A549 (cell line): ENCODE measurements around the gene SLIT3. TPM values are rescaled to one million over a fixed set of nuclear protein-coding genes. Genes with fewer than 3 reads are reported as not detected.

ENCODE experiments used
- ATAC-seq, 2 experiments: fragments of 200-7000 bp in 1 of 2; fragments of >200 bp in 1 of 2; cut with Nextera tagmentation in 1 of 2; cut with Tn5 transposase in 1 of 2; 3 replicates each; pipeline versions ENCODE4 v1.8.0 to v1.9.1; 2018 to 2020; ENCODE audit warnings: mild to moderate bottlenecking in 1 of 2, moderate library complexity in 1 of 2
- CTCF ChIA-PET: fragments of 300-600 bp; sonication (Branson Sonifier 250); formaldehyde crosslinking; extraction: SDS; loops from one replicate; lab custom pipeline; 2021; ENCODE audit warnings: antibody characterized with exemption, inconsistent platforms; lab: Yijun Ruan, JAX
- POLR2A ChIA-PET: fragments of 350-600 bp; formaldehyde crosslinking; extraction: SDS; loops from one replicate; lab custom pipeline; 2021; ENCODE audit warnings: antibody characterized with exemption, inconsistent platforms; lab: Yijun Ruan, JAX
- DNase-seq, 2 experiments: peaks; one replicate each; pipeline versions ENCODE4 v3.0.0 to v3.0.0-alpha.2; 2011 to 2016; ENCODE audit warnings: low read depth in 1 of 2, low spot score in 1 of 2
- FAIRE-seq: peaks from 2 replicates; lab custom pipeline; 2011; peaks lifted over from hg19 to GRCh38; lab: Jason Lieb, UNC
- H3K27ac ChIP-seq, 2 experiments: fragments of >200 bp; sonication (Bioruptor Twin); formaldehyde crosslinking; 3 replicates each; pipeline ENCODE4 v1.5.1; 2016 to 2017
- H3K4me1 ChIP-seq: fragments of >200 bp; sonication (Bioruptor Twin); formaldehyde crosslinking; 3 replicates; pipeline ENCODE4 v1.6.1; 2016
- H3K4me2 ChIP-seq: fragments of >200 bp; sonication (Bioruptor Twin); formaldehyde crosslinking; 3 replicates; pipeline ENCODE4 v1.6.1; 2016
- H3K4me3 ChIP-seq: fragments of >200 bp; sonication (Bioruptor Twin); formaldehyde crosslinking; 3 replicates; pipeline ENCODE4 v1.5.1; 2016
- H3K9me3 ChIP-seq: fragments of >200 bp; sonication (Bioruptor Twin); formaldehyde crosslinking; 3 replicates; pipeline ENCODE4 v1.6.1; 2016
- CBX2 ChIP-seq: fragments of 200-600 bp; sonication (generic); IDR thresholded peaks from 2 replicates; pipeline ENCODE4 v1.6.1; 2016; ENCODE audit warnings: low read depth, mild to moderate bottlenecking, borderline replicate concordance
- CBX8 ChIP-seq: fragments of 200-600 bp; sonication (generic); IDR thresholded peaks from 2 replicates; pipeline ENCODE4 v1.6.1; 2016
- CHD2 ChIP-seq: fragments of 150-350 bp; IDR thresholded peaks from 2 replicates; pipeline ENCODE4 v1.6.1; 2014; ENCODE audit warnings: low read length; ENCODE audit not compliant: partially characterized antibody
- EHMT2 ChIP-seq: fragments of 200-600 bp; sonication (generic); IDR thresholded peaks from 2 replicates; pipeline ENCODE4 v1.6.1; 2016; ENCODE audit warnings: antibody characterized with exemption, low read depth, mild to moderate bottlenecking, moderate library complexity
- FOSL2 ChIP-seq, 2 experiments: fragments of 450-650 bp in 1 of 2; fragments of >200 bp in 1 of 2; sonication (Bioruptor Twin) in 1 of 2; formaldehyde crosslinking; IDR thresholded peaks; 2 replicates each; pipeline versions ENCODE4 v1.5.0 to v1.6.1; 2016 to 2020; ENCODE audit warnings: mild to moderate bottlenecking in 1 of 2, moderate library complexity in 1 of 2
- GATA3 ChIP-seq: IDR thresholded peaks from 2 replicates; pipeline ENCODE4 v1.6.1; 2012; ENCODE audit warnings: borderline replicate concordance
- HDAC2 ChIP-seq: fragments of 200-600 bp; sonication (generic); IDR thresholded peaks from 2 replicates; pipeline ENCODE4 v1.6.1; 2016
- HOXB13 ChIP-seq: fragments of 250-450 bp; sonication (Bioruptor Pico); IDR thresholded peaks from 2 replicates; pipeline ENCODE4 v1.5.0; 2020; ENCODE audit warnings: low read depth, mild to moderate bottlenecking, moderate library complexity
- HOXB5 ChIP-seq: fragments of 250-450 bp; sonication (Bioruptor Pico); IDR thresholded peaks from 2 replicates; pipeline ENCODE4 v1.5.0; 2020; ENCODE audit warnings: mild to moderate bottlenecking, moderate library complexity
- KDM1A ChIP-seq: fragments of 200-600 bp; sonication (generic); IDR thresholded peaks from 2 replicates; pipeline ENCODE4 v1.6.1; 2016; ENCODE audit warnings: low read depth, mild to moderate bottlenecking
- MAFK ChIP-seq: fragments of 450-650 bp; IDR thresholded peaks from 2 replicates; pipeline ENCODE4 v1.6.1; 2014; ENCODE audit not compliant: partially characterized antibody
- MYC ChIP-seq: IDR thresholded peaks from 2 replicates; pipeline ENCODE4 v1.6.1; 2012; ENCODE audit warnings: mild to moderate bottlenecking, inconsistent platforms, low read length, improper control_type of control experiment, borderline replicate concordance
- NPAS2 ChIP-seq: fragments of 250-450 bp; sonication (Bioruptor Pico); IDR thresholded peaks from 2 replicates; pipeline ENCODE4 v1.8.0; 2022; ENCODE audit warnings: mild to moderate bottlenecking, moderate library complexity, borderline replicate concordance
- POLR2A ChIP-seq: IDR thresholded peaks from 2 replicates; pipeline ENCODE4 v1.6.1; 2012; ENCODE audit warnings: mild to moderate bottlenecking, low read length
- POLR2AphosphoS2 ChIP-seq: conservative IDR thresholded peaks from 2 replicates; pipeline ENCODE4 v1.6.1; 2012; ENCODE audit warnings: low read length, improper control_type of control experiment, inconsistent platforms
- RAD21 ChIP-seq, 2 experiments: fragments of >200 bp in 1 of 2; sonication (Bioruptor Twin) in 1 of 2; formaldehyde crosslinking in 1 of 2; IDR thresholded peaks in 1 of 2; conservative IDR thresholded peaks in 1 of 2; 2 replicates in 1 of 2; 3 replicates in 1 of 2; pipeline ENCODE4 v1.6.1; 2012 to 2018; ENCODE audit warnings: inconsistent platforms in 1 of 2
- RCOR1 ChIP-seq: fragments of 150-350 bp; IDR thresholded peaks from 2 replicates; pipeline ENCODE4 v1.6.1; 2014; ENCODE audit warnings: antibody characterized with exemption, low read length, low read depth
- RFX5 ChIP-seq: fragments of 450-650 bp; IDR thresholded peaks from 2 replicates; pipeline ENCODE4 v1.7.1; 2014; ENCODE audit warnings: antibody characterized with exemption, mild to moderate bottlenecking, moderate library complexity
- SREBF2 ChIP-seq: fragments of 450-650 bp; IDR thresholded peaks from 2 replicates; pipeline ENCODE4 v1.6.1; 2014; ENCODE audit warnings: mild to moderate bottlenecking, moderate library complexity
- TP53 ChIP-seq: fragments of 250-450 bp; sonication (Bioruptor Pico); IDR thresholded peaks from 2 replicates; pipeline ENCODE4 v1.5.0; 2021; ENCODE audit warnings: mild to moderate bottlenecking, moderate library complexity
- ZNF302 ChIP-seq: fragments of 250-450 bp; sonication (Bioruptor Pico); IDR thresholded peaks from 2 replicates; pipeline ENCODE4 v1.9.0; 2021; ENCODE audit warnings: inconsistent platforms, mild to moderate bottlenecking, moderate library complexity
- WGBS: methylation state at CpG from one replicate; pipeline ENCODE4 v1.1.6; 2017; ENCODE audit errors: missing lambda C conversion rate; 5-methylcytosine and 5-hydroxymethylcytosine counted together
- polyA plus RNA-seq, 4 experiments: library from polyadenylated mRNA; depleted of rRNA in 3 of 4; stranded (reverse); fragments of >200 nt; fragmentation: RNase III in 1 of 4; extraction: RNeasy Plus Mini Kit Qiagen cat#74134 plus additional on column Dnase treatment in 1 of 4; gene quantifications; 2 replicates in 3 of 4; 3 replicates in 1 of 4; pipeline ENCODE4 v1.2.3, GENCODE V29; 2011 to 2017
- TF ChIP-seq, protein P1 (sequence below): fragments of 250-450 bp; sonication (Bioruptor Pico); IDR thresholded peaks from 2 replicates; pipeline ENCODE4 v1.5.0; 2021; ENCODE audit warnings: mild to moderate bottlenecking, moderate library complexity, borderline replicate concordance
- TF ChIP-seq, protein P2 (sequence below): fragments of 450-650 bp; IDR thresholded peaks from 2 replicates; pipeline ENCODE4 v1.6.1; 2014; ENCODE audit warnings: antibody characterized with exemption
- TF ChIP-seq, protein P3 (sequence below): fragments of >200 bp; sonication (Bioruptor Twin); formaldehyde crosslinking; IDR thresholded peaks from 2 replicates; pipeline ENCODE4 v1.6.1; 2016
- TF ChIP-seq, protein P4 (sequence below): fragments of 150-350 bp; IDR thresholded peaks from 2 replicates; pipeline ENCODE4 v1.6.1; 2014; ENCODE audit warnings: low read depth, mild to moderate bottlenecking, low read length
- TF ChIP-seq, protein P5 (sequence below): IDR thresholded peaks from 2 replicates; pipeline ENCODE4 v1.6.1; 2012
- TF ChIP-seq, protein P6 (sequence below): IDR thresholded peaks from 2 replicates; pipeline ENCODE4 v1.6.1; 2012

SLIT3 gene
- polyA plus RNA-seq, 2 of the 4 experiments (the other 2 are of a cell fraction): 12.7 to 22.9 TPM

DNA sequence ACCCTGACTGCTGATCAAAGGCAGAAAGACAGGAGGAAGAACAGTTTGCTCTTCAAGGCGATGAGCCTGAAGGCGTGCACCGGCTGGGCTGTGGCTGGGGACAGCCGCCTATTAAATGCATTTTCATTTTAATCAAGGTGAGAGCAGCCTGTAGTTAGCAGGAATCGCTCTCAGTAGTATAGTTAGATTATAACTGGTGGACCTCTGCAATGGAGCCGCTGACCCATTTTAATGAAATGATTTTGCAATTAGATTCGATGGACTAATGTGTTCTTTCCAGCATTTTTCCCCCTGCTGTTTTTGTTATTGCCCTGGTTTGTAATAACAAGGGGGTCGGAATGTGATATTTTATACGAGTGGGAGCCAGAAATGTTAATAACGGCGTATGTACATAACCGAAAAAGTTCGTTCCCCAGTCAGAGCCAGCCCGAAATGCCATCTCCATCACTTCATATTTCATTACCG lies 535.8 kb downstream of the SLIT3 start:
- Histone ChIP-seq H3K27ac (no peak overlapping the region), H3K4me1 (no peaks in the 10 kb centered on the region), H3K4me3 (no peak overlapping the region), H3K9me3 (peaks cover 10% of the 10 kb centered on the region; the same call in 2 of the 3 replicates), H3K4me2 (no peak overlapping the region)
- 94% methylated on average over 15 of the region's 15 CpGs for WGBS
- ChIA-PET CTCF (interaction anchor here (0.6 kb wide), 1 partner anchor 812 kb away, joined by 3 read pairs; no protein-coding TSS in a partner anchor), POLR2A (no interaction called here)
- TF ChIP-seq EHMT2 (no peak), POLR2AphosphoS2 (no peak), GATA3 (no peak), RFX5 (no peak), FOSL2 (IDR thresholded peaks at IDR 0.05) (no peak), FOSL2 (CRISPR knock-in tag; IDR thresholded peaks at IDR 0.05) (no peak), POLR2A (no peak), CBX2 (no peak), CBX8 (no peak), RCOR1 (no peak), HDAC2 (no peak), CHD2 (no peak), KDM1A (no peak), MAFK (no peak)
- TF ChIP-seq, protein P1, sequence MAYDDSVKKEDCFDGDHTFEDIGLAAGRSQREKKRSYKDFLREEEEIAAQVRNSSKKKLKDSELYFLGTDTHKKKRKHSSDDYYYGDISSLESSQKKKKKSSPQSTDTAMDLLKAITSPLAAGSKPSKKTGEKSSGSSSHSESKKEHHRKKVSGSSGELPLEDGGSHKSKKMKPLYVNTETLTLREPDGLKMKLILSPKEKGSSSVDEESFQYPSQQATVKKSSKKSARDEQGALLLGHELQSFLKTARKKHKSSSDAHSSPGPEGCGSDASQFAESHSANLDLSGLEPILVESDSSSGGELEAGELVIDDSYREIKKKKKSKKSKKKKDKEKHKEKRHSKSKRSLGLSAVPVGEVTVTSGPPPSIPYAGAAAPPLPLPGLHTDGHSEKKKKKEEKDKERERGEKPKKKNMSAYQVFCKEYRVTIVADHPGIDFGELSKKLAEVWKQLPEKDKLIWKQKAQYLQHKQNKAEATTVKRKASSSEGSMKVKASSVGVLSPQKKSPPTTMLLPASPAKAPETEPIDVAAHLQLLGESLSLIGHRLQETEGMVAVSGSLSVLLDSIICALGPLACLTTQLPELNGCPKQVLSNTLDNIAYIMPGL (CRISPR knock-in tag): no peak
- TF ChIP-seq, protein P2, sequence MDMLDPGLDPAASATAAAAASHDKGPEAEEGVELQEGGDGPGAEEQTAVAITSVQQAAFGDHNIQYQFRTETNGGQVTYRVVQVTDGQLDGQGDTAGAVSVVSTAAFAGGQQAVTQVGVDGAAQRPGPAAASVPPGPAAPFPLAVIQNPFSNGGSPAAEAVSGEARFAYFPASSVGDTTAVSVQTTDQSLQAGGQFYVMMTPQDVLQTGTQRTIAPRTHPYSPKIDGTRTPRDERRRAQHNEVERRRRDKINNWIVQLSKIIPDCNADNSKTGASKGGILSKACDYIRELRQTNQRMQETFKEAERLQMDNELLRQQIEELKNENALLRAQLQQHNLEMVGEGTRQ: no peak
- TF ChIP-seq, protein P3, sequence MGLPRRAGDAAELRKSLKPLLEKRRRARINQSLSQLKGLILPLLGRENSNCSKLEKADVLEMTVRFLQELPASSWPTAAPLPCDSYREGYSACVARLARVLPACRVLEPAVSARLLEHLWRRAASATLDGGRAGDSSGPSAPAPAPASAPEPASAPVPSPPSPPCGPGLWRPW: no peak
- TF ChIP-seq, protein P4, sequence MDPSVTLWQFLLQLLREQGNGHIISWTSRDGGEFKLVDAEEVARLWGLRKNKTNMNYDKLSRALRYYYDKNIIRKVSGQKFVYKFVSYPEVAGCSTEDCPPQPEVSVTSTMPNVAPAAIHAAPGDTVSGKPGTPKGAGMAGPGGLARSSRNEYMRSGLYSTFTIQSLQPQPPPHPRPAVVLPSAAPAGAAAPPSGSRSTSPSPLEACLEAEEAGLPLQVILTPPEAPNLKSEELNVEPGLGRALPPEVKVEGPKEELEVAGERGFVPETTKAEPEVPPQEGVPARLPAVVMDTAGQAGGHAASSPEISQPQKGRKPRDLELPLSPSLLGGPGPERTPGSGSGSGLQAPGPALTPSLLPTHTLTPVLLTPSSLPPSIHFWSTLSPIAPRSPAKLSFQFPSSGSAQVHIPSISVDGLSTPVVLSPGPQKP: no peak
- ATAC-seq (no peak), DNase-seq (no peak), FAIRE-seq (no peak)

DNA sequence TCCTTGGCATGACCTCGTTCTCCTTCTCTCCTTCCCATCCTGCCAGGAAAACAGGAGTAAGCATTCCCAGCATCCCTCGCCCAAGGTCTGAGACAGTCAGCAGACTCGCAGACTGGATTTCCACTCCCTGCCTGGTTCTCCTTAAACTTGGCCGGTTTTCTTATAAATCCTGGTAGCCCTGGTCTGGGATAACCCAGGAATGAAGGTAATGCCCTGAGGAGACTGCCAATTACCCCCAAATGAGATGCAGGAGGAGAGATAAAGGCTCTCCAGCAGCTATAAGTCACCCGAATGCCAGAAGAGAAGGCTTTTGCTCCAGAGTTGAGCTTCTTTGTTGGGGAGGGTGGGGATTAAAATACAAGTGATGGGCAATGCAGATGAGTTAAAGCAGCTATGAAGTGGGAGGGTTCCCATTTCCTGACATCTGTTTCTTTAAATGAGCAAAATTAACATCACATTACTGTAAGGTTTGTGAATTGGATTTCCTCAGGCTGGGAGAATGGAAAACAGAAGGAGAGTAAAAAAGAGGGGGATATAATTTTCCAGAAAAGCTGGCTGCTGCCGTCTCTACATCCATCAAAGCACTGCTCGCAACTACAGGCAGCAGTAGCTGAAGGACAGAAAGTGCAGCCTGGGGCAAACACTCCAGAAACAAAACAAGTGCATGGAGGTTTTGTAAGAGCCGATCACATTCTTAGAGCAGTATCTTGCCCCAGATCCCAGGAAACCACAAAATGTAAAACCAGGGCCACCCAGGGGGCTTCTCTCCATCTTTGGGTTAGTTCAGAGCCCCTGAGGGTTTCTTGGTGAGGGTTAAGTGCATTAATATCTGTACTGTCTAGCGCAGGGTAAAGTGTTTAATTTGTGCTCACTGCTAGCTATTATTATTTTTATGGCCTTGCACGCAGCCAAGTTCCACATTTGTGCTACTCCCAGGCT lies 544.2 kb downstream of the SLIT3 start:
- no peak for ATAC-seq
- FAIRE-seq: no peak
- no peaks in the 10 kb centered on the region for H3K9me3 ChIP-seq
- POLR2A ChIA-PET: no interaction called here
- H3K27ac ChIP-seq: no peak overlapping the region
- no peak for TF ChIP-seq TP53 (CRISPR knock-in tag)
- TF ChIP-seq ZNF302 (CRISPR knock-in tag): no peak
- TF ChIP-seq GATA3: no peak
- TF ChIP-seq FOSL2 (IDR thresholded peaks at IDR 0.05): no peak
- TF ChIP-seq FOSL2 (CRISPR knock-in tag; IDR thresholded peaks at IDR 0.05): no peak
- no peak for TF ChIP-seq SREBF2
- TF ChIP-seq, protein P1 (CRISPR knock-in tag): no peak
- TF ChIP-seq, protein P5, sequence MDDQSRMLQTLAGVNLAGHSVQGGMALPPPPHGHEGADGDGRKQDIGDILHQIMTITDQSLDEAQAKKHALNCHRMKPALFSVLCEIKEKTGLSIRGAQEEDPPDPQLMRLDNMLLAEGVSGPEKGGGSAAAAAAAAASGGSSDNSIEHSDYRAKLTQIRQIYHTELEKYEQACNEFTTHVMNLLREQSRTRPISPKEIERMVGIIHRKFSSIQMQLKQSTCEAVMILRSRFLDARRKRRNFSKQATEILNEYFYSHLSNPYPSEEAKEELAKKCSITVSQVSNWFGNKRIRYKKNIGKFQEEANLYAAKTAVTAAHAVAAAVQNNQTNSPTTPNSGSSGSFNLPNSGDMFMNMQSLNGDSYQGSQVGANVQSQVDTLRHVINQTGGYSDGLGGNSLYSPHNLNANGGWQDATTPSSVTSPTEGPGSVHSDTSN: no peak
- no peak for TF ChIP-seq NPAS2 (CRISPR knock-in tag)
- TF ChIP-seq HOXB5 (CRISPR knock-in tag): no peak
- TF ChIP-seq MYC: no peak
- TF ChIP-seq, protein P6, sequence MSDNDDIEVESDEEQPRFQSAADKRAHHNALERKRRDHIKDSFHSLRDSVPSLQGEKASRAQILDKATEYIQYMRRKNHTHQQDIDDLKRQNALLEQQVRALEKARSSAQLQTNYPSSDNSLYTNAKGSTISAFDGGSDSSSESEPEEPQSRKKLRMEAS: no peak
- no peak for TF ChIP-seq MAFK
- TF ChIP-seq HOXB13 (CRISPR knock-in tag): no peak
- TF ChIP-seq RAD21 (conservative IDR thresholded peaks at IDR 0.05 in 1 of 2, IDR thresholded peaks at IDR 0.05 in 1 of 2): no peak
- CTCF ChIA-PET: interaction anchor here (0.7 to 1.6 kb wide), 2 partner anchors 18 to 50 kb away, joined by 3 to 4 read pairs; no protein-coding TSS in a partner anchor
- no peak overlapping the region for H3K4me2 ChIP-seq
- H3K4me3 ChIP-seq: no peak overlapping the region
- peaks cover 7% of the 10 kb centered on the region; the same call in 2 of the 3 replicates for H3K4me1 ChIP-seq
- DNase-seq: no peak
- WGBS: 86% methylated on average over 10 of the region's 10 CpGs
